Ishikawa (cell line): Measurements from ENCODE around the gene PLEKHJ1.

Experiments used
- CREB1 ChIP-seq: IDR thresholded peaks from 2 replicates; pipeline ENCODE4 v1.6.1; 2012; ENCODE audit warnings: low read depth
- EP300 ChIP-seq: IDR thresholded peaks from 2 replicates; pipeline ENCODE4 v1.6.1; 2012; ENCODE audit warnings: borderline replicate concordance
- FOXM1 ChIP-seq: IDR thresholded peaks from 2 replicates; pipeline ENCODE4 v1.6.1; 2012; ENCODE audit warnings: low read depth, borderline replicate concordance
- TAF1 ChIP-seq: IDR thresholded peaks from 2 replicates; pipeline ENCODE4 v1.6.1; 2012; ENCODE audit warnings: low read depth, mild to moderate bottlenecking
- YY1 ChIP-seq: IDR thresholded peaks from 2 replicates; pipeline ENCODE4 v1.6.1; 2012; ENCODE audit warnings: low read depth
- ZBTB7A ChIP-seq: IDR thresholded peaks from 2 replicates; pipeline ENCODE4 v1.6.1; 2012; ENCODE audit warnings: low read depth
- TF ChIP-seq, protein P1 (sequence below): IDR thresholded peaks from 2 replicates; pipeline ENCODE4 v1.6.1; 2012

DNA sequence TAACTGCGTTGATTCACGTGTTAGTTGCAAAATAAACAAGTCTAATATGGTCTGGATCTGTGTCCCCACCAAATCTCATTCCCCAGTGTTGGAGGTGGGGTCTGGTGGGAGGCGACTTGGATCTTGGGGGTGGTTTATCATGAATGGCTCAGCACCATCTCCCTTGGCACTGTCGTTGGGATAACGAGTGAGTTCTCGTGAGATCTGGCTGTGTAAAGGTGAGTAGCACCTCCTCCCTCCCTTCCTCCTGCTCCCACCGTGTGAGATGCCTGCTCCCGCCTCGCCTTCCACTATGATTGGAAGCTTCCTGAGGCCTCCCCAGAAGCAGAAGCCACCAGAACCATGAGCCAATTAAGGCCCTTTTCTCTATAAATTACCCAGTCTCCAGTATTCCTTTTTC lies 41.0 kb upstream of the PLEKHJ1 start:
- no peak for TF ChIP-seq YY1
- TF ChIP-seq ZBTB7A, result no peak
- TF ChIP-seq EP300, result no peak
- TF ChIP-seq, protein P1, sequence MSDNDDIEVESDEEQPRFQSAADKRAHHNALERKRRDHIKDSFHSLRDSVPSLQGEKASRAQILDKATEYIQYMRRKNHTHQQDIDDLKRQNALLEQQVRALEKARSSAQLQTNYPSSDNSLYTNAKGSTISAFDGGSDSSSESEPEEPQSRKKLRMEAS, result no peak
- TF ChIP-seq FOXM1, result no peak
- TF ChIP-seq CREB1, result no peak
- no peak for TF ChIP-seq TAF1
